ENCODE results near the gene TMEM117. TPM values are rescaled to one million over a fixed set of nuclear protein-coding genes. Genes with fewer than 3 reads are reported as not detected.

TMEM117 gene
- total and polyA plus RNA-seq, 10 of the 15 experiments (the other 5 are each of a cell fraction or from before 2014, with no cell fraction given) = 3.1 to 8.2 (median 6.1) TPM

GRCh38 chr12:43812926-43813325, 23.0 kb upstream of the TMEM117 start (continued):
- TF ChIP-seq MYC (IDR thresholded peaks at IDR 0.05; ENCODE audit: insufficient read depth, insufficient read length, insufficient replicate concordance, low read length, severe bottlenecking) (no peak), MLLT1 (IDR thresholded peaks at IDR 0.05) (no peak), TBL1XR1 (IDR thresholded peaks at IDR 0.05; ENCODE audit: low read depth, low read length) (no peak), DPF2 (IDR thresholded peaks at IDR 0.05) (no peak), PRDM15 (CRISPR knock-in tag; IDR thresholded peaks at IDR 0.05) (no peak), TAF1 (IDR thresholded peaks at IDR 0.05; ENCODE audit: borderline replicate concordance, low read depth, low read length) (no peak), SUPT20H (IDR thresholded peaks at IDR 0.05; ENCODE audit: borderline replicate concordance, control insufficient read depth, low read depth, low read length) (no peak), ESRRA (IDR thresholded peaks at IDR 0.05; ENCODE audit: low read length) (no peak)
